Endothelial cell of umbilical vein (primary cell): ENCODE results near the gene TRIM42. TPM values are rescaled to one million over a fixed set of nuclear protein-coding genes. Genes with fewer than 3 reads are reported as not detected.

ENCODE experiments used
- BruUV-seq: library from RNA; stranded (reverse); fragments of 400-500 nt; replicated peaks from 2 replicates; lab custom pipeline; 2021; lab: Mats Ljungman, UMichigan
- CTCF ChIA-PET: fragments of 300-600, 350-600 bp; sonication (Branson Sonifier 250); formaldehyde crosslinking; loops from one replicate; lab custom pipeline; 2021; ENCODE audit warnings: antibody characterized with exemption, inconsistent platforms; lab: Charles Lee
- POLR2A ChIA-PET: fragments of 300-600, 350-600 bp; sonication (Branson Sonifier 250); formaldehyde crosslinking; loops from one replicate; lab custom pipeline; 2021; ENCODE audit warnings: antibody characterized with exemption, inconsistent platforms; lab: Charles Lee
- DNase-seq: peaks from one replicate; pipeline ENCODE4 v3.0.0-alpha.2; 2011; ENCODE audit warnings: low read depth, low spot score
- FAIRE-seq: peaks from 2 replicates; lab custom pipeline; 2011; peaks lifted over from hg19 to GRCh38; lab: Jason Lieb, UNC
- H2AFZ ChIP-seq: 2 replicates; pipeline ENCODE4 v1.6.0; 2012; ENCODE audit warnings: low read depth, low read length, control low read depth, inconsistent platforms
- H3K27ac ChIP-seq: 2 replicates; pipeline ENCODE4 v1.5.1; 2011; ENCODE audit warnings: low read depth, mild to moderate bottlenecking, control low read depth, low read length, moderate library complexity; ENCODE audit not compliant: insufficient read depth
- H3K27me3 ChIP-seq, 2 experiments: 2 replicates each; pipeline versions ENCODE4 v1.6.0 to v1.6.1; 2011; ENCODE audit warnings: low read length in 2 of 2, mixed read lengths in 1 of 2; ENCODE audit not compliant: control insufficient read depth in 2 of 2, insufficient read depth in 2 of 2
- H3K36me3 ChIP-seq, 2 experiments: 2 replicates in 1 of 2; 3 replicates in 1 of 2; pipeline ENCODE4 v1.5.1; 2011; ENCODE audit warnings: low read length in 2 of 2, mild to moderate bottlenecking in 1 of 2, moderate library complexity in 1 of 2; ENCODE audit not compliant: control insufficient read depth in 2 of 2, insufficient read depth in 2 of 2; ENCODE audit errors: extremely low read depth in 1 of 2
- H3K4me1 ChIP-seq: 3 replicates; pipeline ENCODE4 v1.5.1; 2011; ENCODE audit warnings: mild to moderate bottlenecking, low read length; ENCODE audit not compliant: control insufficient read depth, insufficient read depth; ENCODE audit errors: extremely low read depth
- H3K4me2 ChIP-seq: 2 replicates; pipeline ENCODE4 v1.6.1; 2011; ENCODE audit warnings: low read length, control low read depth, mixed read lengths; ENCODE audit not compliant: insufficient read depth
- H3K4me3 ChIP-seq, 3 experiments: fragments of 200-600 bp in 1 of 3; sonication (generic), shearing (Covaris generic) in 1 of 3; replicated peaks in 1 of 3; 2 replicates each; pipeline ENCODE4 v1.5.1; 2011 to 2016; ENCODE audit warnings: control low read depth in 3 of 3, low read length in 3 of 3, mild to moderate bottlenecking in 2 of 3, inconsistent platforms in 1 of 3, low read depth in 1 of 3, moderate library complexity in 1 of 3; ENCODE audit not compliant: insufficient read depth in 1 of 3
- H3K79me2 ChIP-seq: 2 replicates; pipeline ENCODE4 v1.6.0; 2012; ENCODE audit warnings: low read length, inconsistent platforms; ENCODE audit not compliant: control insufficient read depth, insufficient read depth
- H3K9ac ChIP-seq: replicated peaks from 2 replicates; pipeline ENCODE3; 2011; ENCODE audit warnings: low read length, control low read depth; ENCODE audit not compliant: insufficient read depth; ENCODE audit errors: extremely low read depth
- H3K9me1 ChIP-seq: replicated peaks from 3 replicates; pipeline ENCODE4 v1.6.0; 2011; ENCODE audit warnings: mild to moderate bottlenecking, low read length; ENCODE audit not compliant: control insufficient read depth, insufficient read depth; ENCODE audit errors: extremely low read depth
- H3K9me3 ChIP-seq: replicated peaks from 2 replicates; pipeline ENCODE4 v1.5.1; 2012; ENCODE audit warnings: low read length, inconsistent platforms; ENCODE audit not compliant: control insufficient read depth, insufficient read depth
- H4K20me1 ChIP-seq: replicated peaks from 2 replicates; pipeline ENCODE3; 2011; ENCODE audit warnings: mild to moderate bottlenecking, low read length; ENCODE audit not compliant: control insufficient read depth, insufficient read depth; ENCODE audit errors: extremely low read depth
- GATA2 ChIP-seq: IDR thresholded peaks from 2 replicates; pipeline ENCODE4 v1.7.0; 2011; ENCODE audit warnings: low read depth, mild to moderate bottlenecking, moderate library complexity, mixed read lengths, low read length; ENCODE audit not compliant: insufficient read length, insufficient read depth
- JUN ChIP-seq: IDR thresholded peaks from 2 replicates; pipeline ENCODE4 v1.6.1; 2011; ENCODE audit warnings: borderline replicate concordance, low read depth; ENCODE audit not compliant: insufficient read length, insufficient read depth
- MYC ChIP-seq: IDR thresholded peaks from one replicate; pipeline ENCODE4 v1.6.1; 2011; ENCODE audit warnings: mild to moderate bottlenecking, low read depth, low read length
- POLR2A ChIP-seq: IDR thresholded peaks from 2 replicates; pipeline ENCODE4 v1.6.1; 2012; ENCODE audit warnings: low read depth, mild to moderate bottlenecking, control low read depth, low read length
- dilution Hi-C: fragments of 300-500 bp; cut with MboI; formaldehyde crosslinking; loops from one replicate; pipeline ENCODE4 v1.15.0; 2019; ENCODE audit warnings: low sequenced_read_pairs; ENCODE audit not compliant: extremely low pct_ligation_motif_present
- intact Hi-C: fragments of 100-400 bp; cut with micrococcal nuclease; formaldehyde crosslinking; loops from one replicate; pipeline ENCODE4 v1.10.0; 2022
- polyA plus RNA-seq, 4 experiments: library from polyadenylated mRNA; depleted of rRNA in 3 of 4; stranded (reverse) in 3 of 4; unstranded in 1 of 4; fragments of >200 nt; gene quantifications; 2 replicates each; pipeline versions ENCODE4 v1.2.1 to v1.2.3, GENCODE V29; 2011 to 2012; ENCODE audit warnings: missing spikeins in 1 of 4
- total RNA-seq: library from RNA; stranded (reverse); gene quantifications from 2 replicates; pipeline ENCODE4 v1.2.3, GENCODE V29; 2021
- TF ChIP-seq, protein P1 (sequence below), 2 donors: IDR thresholded peaks; 1 replicate in 1 of 2; 2 replicates in 1 of 2; pipeline ENCODE4 v1.5.1; 2011; ENCODE audit warnings: low read length in 2 of 2, mild to moderate bottlenecking in 2 of 2, moderate library complexity in 2 of 2, control low read depth in 1 of 2, inconsistent platforms in 1 of 2, low read depth in 1 of 2; ENCODE audit not compliant: insufficient read depth in 1 of 2; ENCODE audit errors: extremely low read depth in 1 of 2

The TRIM42 gene
- total and polyA plus RNA-seq, 2 donors (not counting 3 experiments of a cell fraction or from before 2014, with no cell fraction given) = not detected

DNA sequence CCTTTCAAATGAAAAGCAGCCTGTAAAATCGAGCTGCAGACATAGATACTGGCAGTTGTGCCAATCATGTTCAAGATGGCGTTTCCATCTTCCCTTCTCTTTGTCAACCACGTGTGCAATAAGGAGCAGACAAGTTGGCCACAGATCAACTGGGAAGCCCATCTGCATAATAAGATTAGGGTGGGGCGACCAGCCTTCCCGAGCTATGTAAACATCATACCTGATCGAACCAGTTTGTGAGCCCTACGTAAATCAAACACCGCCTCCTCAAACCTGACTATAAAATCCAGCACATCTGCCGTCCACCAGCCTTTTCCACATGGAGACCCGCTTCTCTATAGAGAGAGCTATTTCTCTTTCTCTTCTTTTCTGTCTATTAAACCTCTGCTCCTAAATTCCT is 37.2 kb downstream of the TRIM42 start:
- Histone ChIP-seq H3K27ac (no peak overlapping the region), H3K9me1 (no peaks in the 10 kb centered on the region), H3K4me1 (no peaks in the 10 kb centered on the region), H3K36me3 (no peaks in the 10 kb centered on the region), H2AFZ (no peak overlapping the region), H3K4me2 (no peak overlapping the region), H4K20me1 (no peaks in the 10 kb centered on the region), H3K4me3 (no peak overlapping the region), H3K79me2 (no peaks in the 10 kb centered on the region), H3K9me3 (no peaks in the 10 kb centered on the region), H3K9ac (no peak overlapping the region), H3K27me3 (no peaks in the 10 kb centered on the region)
- ChIA-PET POLR2A (no interaction called here), CTCF (no interaction called here)
- no peak for TF ChIP-seq JUN
- BruUV-seq = no TSS peak
- intact Hi-C loops = no loop called here
- dilution Hi-C loops = no loop called here
- DNase-seq = no peak
- FAIRE-seq = no peak

DNA sequence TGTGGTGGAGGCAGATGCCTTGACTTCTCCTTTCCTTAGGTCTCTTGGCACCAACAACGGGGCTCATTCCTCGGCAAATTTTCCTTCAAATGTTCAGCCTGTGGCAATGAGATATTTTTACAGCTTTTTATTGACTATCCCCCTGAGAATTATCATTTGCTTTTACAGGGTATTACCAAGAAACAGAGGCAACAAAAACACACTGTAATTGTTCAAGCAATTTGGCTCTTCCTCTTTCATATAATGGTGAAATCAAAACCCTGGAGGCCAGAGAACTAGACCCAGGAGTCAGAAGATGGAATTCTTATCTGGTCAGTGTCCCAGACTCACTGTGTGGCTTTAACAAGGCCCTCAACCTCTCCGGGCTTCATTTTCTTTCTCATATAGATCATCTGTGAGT is 40.1 kb downstream of the TRIM42 start:
- no peaks in the 10 kb centered on the region for H3K9me1 ChIP-seq
- intact Hi-C loops = no loop called here
- no peaks in the 10 kb centered on the region for H3K79me2 ChIP-seq
- H4K20me1 ChIP-seq = no peaks in the 10 kb centered on the region
- H3K9me3 ChIP-seq = no peaks in the 10 kb centered on the region
- H3K27ac ChIP-seq = no peak overlapping the region
- DNase-seq (no peak), FAIRE-seq (no peak)
- H3K4me2 ChIP-seq = no peak overlapping the region
- ChIA-PET CTCF (no interaction called here), POLR2A (no interaction called here)
- no peaks in the 10 kb centered on the region for H3K4me1 ChIP-seq
- H3K27me3 ChIP-seq = no peaks in the 10 kb centered on the region
- TF ChIP-seq GATA2 (no peak), MYC (no peak), POLR2A (no peak)
- TF ChIP-seq, protein P1, sequence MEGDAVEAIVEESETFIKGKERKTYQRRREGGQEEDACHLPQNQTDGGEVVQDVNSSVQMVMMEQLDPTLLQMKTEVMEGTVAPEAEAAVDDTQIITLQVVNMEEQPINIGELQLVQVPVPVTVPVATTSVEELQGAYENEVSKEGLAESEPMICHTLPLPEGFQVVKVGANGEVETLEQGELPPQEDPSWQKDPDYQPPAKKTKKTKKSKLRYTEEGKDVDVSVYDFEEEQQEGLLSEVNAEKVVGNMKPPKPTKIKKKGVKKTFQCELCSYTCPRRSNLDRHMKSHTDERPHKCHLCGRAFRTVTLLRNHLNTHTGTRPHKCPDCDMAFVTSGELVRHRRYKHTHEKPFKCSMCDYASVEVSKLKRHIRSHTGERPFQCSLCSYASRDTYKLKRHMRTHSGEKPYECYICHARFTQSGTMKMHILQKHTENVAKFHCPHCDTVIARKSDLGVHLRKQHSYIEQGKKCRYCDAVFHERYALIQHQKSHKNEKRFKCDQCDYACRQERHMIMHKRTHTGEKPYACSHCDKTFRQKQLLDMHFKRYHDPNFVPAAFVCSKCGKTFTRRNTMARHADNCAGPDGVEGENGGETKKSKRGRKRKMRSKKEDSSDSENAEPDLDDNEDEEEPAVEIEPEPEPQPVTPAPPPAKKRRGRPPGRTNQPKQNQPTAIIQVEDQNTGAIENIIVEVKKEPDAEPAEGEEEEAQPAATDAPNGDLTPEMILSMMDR (IDR thresholded peaks at IDR 0.05; ENCODE audit: extremely low read depth in 1 of 2, insufficient read depth in 1 of 2, low read depth in 1 of 2, low read length in 2 of 2) = no peak
- H3K36me3 ChIP-seq = no peaks in the 10 kb centered on the region
- no peak overlapping the region for H3K4me3 ChIP-seq
- no peak overlapping the region for H2AFZ ChIP-seq
- dilution Hi-C loops = no loop called here
- no peak overlapping the region for H3K9ac ChIP-seq
- BruUV-seq = no TSS peak
